Stimulated activated CD8-positive, alpha-beta memory T cell treated with anti-CD3 and anti-CD28 coated beads, Interleukin-2, amount 100 ng/mL, for 1 hour (primary cell): ENCODE measurements around the gene HIGD1C.
"Not testable (repeated sequence)": the region's sequence is repeated elsewhere in the genome, so short reads cannot be mapped to it uniquely, and the experiment has no call there.

Source experiments
- DNase-seq, 2 donors: peaks; one replicate each; pipeline ENCODE4 v3.0.0-alpha.2; 2020; ENCODE audit warnings: low read depth in 2 of 2

The HIGD1C gene

GRCh38 chr12:50952510-50952909, at the start of gene HIGD1C:
Gene HIGD1C (plus strand): TSS chr12:50952544. CDS start chr12:50953999, 1,455 bp downstream.
- DNase-seq = no peak

- DNase-seq = not testable (repeated sequence)
Measured at GRCh38 chr12:50908479-50908878, 43.9 kb upstream of the HIGD1C start.

DNA sequence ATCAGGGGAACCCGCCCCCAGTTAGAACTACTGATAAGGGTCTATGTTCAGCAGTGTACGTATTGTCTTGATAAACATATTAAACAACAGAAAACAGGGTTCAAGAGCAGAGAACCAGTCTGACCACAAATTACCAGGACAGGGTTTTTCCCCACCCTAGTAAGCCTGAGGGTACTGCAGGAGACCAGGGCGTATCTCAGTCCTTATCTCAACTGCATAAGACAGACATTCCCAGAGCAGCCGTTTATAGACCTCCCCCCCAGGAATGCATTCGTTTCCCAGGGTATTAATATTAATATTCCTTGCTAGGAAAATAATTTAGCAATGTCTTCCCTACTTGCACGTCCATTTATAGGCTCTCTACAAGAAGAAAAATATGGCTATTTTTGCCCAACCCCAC, 40.0 kb upstream of the HIGD1C start:
- not testable (repeated sequence) for DNase-seq

DNA sequence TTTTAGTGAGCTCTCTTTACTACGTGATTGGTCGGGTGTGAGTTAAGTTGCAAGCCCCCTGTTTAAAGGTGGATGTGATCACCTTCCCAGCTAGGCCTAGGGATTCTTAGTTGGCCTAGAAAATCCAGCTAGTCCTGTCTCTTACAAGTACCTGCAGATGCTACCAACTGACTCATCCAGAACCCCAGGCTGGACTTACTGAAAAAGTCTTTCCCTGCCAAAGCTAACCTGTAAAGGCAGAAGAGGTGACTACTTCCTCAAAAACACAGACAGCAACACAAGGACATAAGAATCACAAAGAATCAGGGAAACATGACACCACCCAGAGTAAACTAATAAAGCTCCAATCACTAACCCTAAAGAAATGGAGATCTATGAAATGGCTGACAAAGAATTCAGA, 39.1 kb upstream of the HIGD1C start:
- DNase-seq = no peak

DNA sequence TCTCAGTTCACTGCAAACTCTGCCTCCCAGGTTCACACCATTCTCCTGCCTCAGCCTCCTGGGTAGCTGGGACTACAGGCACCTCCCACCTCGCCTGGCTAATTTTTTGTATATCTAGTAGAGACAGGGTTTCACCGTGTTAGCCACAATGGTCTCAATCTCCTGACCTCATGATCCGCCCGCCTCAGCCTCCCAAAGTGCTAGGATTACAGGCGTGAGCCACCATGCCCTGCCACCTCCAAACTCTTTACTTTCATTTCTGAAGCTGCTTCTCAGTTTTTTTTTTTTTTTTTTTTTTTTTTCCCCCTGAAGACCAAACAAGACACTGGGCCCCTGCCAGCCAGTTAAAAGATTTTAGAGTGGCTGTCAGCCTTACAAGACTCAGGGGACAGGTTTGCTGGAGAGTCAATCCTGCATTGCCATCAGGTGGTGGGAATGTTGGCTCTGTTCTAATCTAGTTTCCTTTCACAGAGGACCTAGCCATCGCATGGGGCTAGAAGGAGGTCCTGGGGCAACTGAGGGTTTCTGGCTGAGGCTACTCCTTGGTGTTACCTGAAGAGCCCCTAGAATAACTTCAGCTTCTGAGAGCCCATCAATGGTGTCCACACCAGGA, 37.4 kb upstream of the HIGD1C start:
- no peak for DNase-seq

GRCh38 chr12:50916292-50916691, 36.1 kb upstream of the HIGD1C start:
- no peak for DNase-seq

DNA sequence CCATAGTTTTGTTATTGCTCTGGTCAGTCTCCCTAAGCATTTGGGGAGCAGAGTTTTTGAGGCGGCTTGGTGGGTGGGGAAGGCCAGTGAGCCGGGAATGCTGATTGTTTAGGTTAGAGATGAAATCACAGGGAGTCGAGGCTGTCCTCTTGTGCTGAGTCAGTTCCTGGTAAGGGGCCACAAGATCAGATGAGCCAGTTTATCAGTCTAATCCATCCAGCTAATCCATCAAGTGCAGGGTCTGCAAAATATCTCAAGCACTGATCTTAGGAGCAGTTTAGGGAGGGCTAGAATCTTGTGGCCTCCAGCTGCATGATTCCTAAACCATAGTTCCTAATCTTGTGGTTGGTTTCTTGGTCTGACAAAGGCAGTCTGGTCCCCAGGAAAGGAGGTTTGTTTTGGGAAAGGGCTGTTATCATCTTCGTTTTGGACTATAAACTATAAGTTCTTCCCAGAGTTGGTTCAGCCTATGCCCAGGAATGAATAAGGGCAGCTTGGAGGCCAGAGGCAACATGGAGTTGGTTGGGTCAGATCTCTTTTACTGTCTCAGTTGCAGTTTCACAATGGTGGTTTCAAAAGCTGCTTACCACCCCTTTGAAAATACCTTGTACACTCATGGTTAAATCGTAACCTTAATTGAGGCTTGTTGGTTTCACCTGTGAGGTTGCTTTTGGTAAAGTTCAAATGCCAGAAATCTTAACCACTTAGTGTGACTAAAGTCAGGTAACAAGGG, 33.6 kb upstream of the HIGD1C start:
- no peak for DNase-seq

- DNase-seq = no peak
Measured at GRCh38 chr12:50922820-50923219, 29.5 kb upstream of the HIGD1C start.

GRCh38 chr12:50923361-50924130, 28.8 kb upstream of the HIGD1C start:
- no peak for DNase-seq

- DNase-seq = no peak
Measured at GRCh38 chr12:50924131-50924438, 28.3 kb upstream of the HIGD1C start.

DNA sequence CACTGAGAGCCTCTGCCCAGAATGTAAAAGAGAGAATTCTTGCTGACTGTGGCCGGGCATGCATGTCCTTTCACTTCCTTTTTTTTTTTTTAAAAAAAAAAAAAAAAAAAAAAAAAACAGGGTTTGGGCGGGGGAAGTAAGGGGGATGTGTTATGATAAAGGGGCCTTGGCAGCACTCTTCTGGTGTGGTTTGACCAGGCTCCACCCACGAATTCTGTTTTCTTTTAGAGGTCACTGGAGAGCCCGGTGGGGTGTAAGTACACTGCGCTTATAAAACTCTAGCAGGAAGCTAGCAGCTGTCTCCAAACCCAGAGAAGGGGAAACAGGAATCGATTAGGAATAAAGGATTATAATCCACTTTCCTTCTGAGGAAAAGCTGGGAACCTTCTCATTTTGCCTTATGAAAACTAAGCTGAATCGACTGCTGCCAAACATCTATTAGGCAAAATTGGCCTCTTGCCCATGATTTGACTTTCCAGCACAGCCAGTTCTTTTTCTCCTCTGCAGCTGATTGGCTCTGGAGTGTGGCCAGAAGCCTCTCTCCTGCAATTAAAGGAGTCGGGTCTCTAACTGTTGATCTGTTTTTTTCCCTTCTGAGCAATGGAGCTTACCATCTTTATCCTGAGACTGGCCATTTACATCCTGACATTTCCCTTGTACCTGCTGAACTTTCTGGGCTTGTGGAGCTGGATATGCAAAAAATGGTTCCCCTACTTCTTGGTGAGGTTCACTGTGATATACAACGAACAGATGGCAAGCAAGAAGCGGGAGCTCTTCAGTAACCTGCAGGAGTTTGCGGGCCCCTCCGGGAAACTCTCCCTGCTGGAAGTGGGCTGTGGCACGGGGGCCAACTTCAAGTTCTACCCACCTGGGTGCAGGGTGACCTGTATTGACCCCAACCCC, 27.7 kb upstream of the HIGD1C start:
- DNase-seq = peak in 1 of 2 donors; percentile 8

DNA sequence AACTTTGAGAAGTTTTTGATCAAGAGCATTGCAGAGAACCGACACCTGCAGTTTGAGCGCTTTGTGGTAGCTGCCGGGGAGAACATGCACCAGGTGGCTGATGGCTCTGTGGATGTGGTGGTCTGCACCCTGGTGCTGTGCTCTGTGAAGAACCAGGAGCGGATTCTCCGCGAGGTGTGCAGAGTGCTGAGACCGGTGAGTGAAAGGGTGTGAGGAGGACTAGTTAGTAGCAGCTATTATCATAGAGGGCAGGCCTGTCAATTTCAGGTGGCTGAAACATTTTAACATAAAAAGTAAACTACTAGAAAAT, 27.0 kb upstream of the HIGD1C start:
- DNase-seq = no peak

GRCh38 chr12:50925920-50926319, 26.4 kb upstream of the HIGD1C start:
- no peak for DNase-seq

DNA sequence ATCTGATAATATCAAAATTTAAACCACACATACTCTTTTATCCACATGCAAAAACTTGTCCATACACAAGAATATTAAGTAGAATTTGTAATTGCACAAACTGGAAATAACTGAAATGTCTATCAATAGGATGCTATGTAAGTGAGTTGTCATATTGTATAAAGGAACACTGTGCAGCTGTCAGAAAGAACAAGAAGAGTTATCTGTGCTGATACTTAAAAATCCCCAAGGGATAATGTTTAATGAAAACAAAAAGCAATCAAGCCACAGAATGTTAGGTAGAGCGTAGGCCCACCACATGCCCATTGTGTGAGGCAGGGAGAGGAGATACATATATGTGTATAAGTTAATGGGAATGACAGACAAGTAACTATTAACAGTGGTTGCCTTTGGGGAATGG, 25.9 kb upstream of the HIGD1C start:
- DNase-seq = no peak

- not testable (repeated sequence) for DNase-seq
Measured at GRCh38 chr12:50926932-50927331, 25.4 kb upstream of the HIGD1C start.

DNA sequence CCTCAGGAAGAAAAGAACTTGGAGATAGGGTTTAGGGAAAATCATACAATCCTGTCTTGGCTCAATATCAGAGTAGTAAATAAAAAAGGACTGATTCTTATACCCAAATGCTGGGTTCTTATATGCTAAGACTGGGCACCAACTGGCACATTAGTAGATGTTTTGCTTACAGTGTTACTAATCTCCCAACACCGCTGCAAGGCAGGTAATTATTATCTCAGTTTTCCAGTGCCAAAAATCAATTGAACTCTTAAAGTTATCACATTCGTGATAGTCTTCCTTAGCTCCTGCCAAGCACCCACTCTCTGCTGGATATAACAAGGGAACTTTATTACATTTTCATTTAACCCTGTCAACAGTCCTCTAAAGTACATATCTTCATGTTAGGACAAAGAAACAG, 25.0 kb upstream of the HIGD1C start:
- no peak for DNase-seq

DNA sequence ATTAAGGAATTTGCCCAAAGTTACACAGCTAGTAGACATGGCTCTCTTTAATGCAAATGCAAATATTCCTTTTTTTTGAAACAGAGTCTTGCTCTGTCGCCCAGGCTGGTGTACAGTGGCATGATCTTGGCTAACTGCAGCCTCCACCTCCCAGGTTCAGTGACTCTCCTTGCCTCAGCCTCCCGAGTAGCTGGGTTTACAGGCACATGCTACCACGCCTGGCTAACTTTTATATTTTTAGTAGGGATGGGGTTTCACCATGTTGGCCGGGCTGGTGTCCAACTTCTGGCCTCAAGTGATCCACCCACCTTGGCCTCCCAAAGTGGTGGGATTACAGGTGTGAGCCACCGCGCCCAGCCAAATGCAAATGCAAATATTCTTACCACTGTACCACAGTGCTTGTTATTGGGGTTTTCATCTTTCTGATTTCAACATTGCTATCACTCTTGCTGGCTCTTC, 24.5 kb upstream of the HIGD1C start:
- DNase-seq = no peak

- no peak for DNase-seq
Measured at GRCh38 chr12:50928392-50928791, 24.0 kb upstream of the HIGD1C start.

DNA sequence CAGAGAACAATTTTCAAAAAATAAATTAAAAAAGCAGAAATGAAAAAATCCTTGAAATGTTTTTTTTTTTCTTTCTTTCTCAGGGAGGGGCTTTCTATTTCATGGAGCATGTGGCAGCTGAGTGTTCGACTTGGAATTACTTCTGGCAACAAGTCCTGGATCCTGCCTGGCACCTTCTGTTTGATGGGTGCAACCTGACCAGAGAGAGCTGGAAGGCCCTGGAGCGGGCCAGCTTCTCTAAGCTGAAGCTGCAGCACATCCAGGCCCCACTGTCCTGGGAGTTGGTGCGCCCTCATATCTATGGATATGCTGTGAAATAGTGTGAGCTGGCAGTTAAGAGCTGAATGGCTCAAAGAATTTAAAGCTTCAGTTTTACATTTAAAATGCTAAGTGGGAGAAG, 22.5 kb upstream of the HIGD1C start:
- no peak for DNase-seq

DNA sequence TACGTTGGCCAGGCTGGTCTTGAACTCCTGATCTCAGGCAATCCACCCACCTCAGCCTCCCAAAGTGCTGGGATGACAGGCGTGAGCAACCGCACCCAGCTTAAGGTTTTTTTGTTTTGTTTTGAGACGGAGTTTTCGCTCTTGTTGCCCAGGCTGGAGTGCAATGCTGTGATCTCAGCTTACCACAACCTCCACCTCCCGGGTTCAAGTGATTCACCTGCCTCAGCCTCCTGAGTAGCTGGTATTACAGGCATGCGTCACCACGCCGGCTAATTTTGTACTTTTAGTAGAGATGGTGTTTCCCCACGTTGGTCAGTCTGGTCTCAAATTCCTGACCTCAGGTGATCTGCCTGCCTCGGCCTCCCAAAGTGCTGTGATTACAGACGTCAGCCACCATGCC, 21.9 kb upstream of the HIGD1C start:
- not testable (repeated sequence) for DNase-seq

DNA sequence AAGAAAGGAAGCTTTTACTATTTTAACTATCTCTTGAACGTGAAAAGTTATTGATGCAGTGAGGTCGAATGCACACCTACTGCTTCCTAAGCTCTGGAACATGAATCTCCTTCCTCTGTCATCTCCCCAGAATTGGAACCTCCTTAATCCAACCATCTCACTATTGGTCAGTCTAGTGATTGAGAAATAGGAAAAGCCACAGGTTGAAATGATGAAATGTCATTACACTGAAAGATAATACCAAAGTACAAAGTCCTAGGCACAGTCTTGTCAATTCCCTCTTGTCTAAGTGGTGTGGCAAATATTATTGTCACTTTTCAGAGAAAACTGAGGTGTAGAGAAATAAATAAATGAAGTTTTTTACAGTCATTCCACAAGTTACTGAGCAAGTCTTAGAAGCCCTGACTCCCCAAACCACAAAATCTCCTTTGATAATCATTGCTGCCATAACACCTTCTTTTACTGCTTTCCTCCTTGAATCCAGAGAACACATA, 19.5 kb upstream of the HIGD1C start:
- DNase-seq = no peak
